Adrenal gland (tissue), 12 donors: ENCODE results near the gene BCL3. TPM values are rescaled to one million over a fixed set of nuclear protein-coding genes. Genes with fewer than 3 reads are reported as not detected.

ENCODE experiments used
- DNase-seq, 7 donors: peaks; one replicate each; pipeline ENCODE4 v3.0.0-alpha.2; 2019 to 2020
- H3K27ac ChIP-seq, 5 donors: fragments of 200-600 bp; sonication (generic) in 4 of 5; 1 replicate in 3 of 5; 2 replicates in 2 of 5; pipeline versions ENCODE4 v1.5.1 to v1.8.0; 2016 to 2020; ENCODE audit warnings: mild to moderate bottlenecking in 1 of 5
- H3K27me3 ChIP-seq: fragments of 200-600 bp; 2 replicates; pipeline ENCODE4 v1.8.0; 2021
- H3K36me3 ChIP-seq, 2 donors: fragments of 200-600 bp; replicated peaks in 1 of 2; 1 replicate in 1 of 2; 2 replicates in 1 of 2; pipeline versions ENCODE4 v1.5.1 to v1.8.0; 2018 to 2022
- H3K4me1 ChIP-seq, 2 donors: fragments of 200-600 bp; replicated peaks in 1 of 2; 1 replicate in 1 of 2; 2 replicates in 1 of 2; pipeline versions ENCODE4 v1.5.1 to v1.8.0; 2018 to 2021
- H3K4me3 ChIP-seq, 4 donors: fragments of 200-600 bp; sonication (generic) in 3 of 4; one replicate each; pipeline ENCODE4 v1.5.1; 2016 to 2018
- H3K9me3 ChIP-seq, 3 donors: fragments of 200-600 bp; sonication (generic) in 1 of 3; replicated peaks in 1 of 3; 1 replicate in 2 of 3; 2 replicates in 1 of 3; pipeline versions ENCODE4 v1.5.1 to v1.8.0; 2016 to 2021
- CTCF ChIP-seq, 6 experiments: fragments of 450-650 bp in 4 of 6; fragments of 200-600 bp in 2 of 6; sonication (generic) in 1 of 6; IDR thresholded peaks; 1 replicate in 5 of 6; 2 replicates in 1 of 6; pipeline versions ENCODE4 v1.5.1 to v1.8.0; 2016 to 2021; ENCODE audit warnings: antibody characterized with exemption in 6 of 6, mild to moderate bottlenecking in 2 of 6, moderate library complexity in 1 of 6
- POLR2A ChIP-seq, 2 donors: fragments of 450-650 bp; IDR thresholded peaks; one replicate each; pipeline ENCODE4 v1.6.1; 2017; ENCODE audit warnings: antibody characterized with exemption in 2 of 2, mild to moderate bottlenecking in 2 of 2, moderate library complexity in 1 of 2
- WGBS, 4 donors: extraction: QIAGEN DNeasy Blood & Tissue Kit in 2 of 4; methylation state at CpG; one replicate each; pipeline versions ENCODE4 v1.1.5 to v1.1.7; 2013 to 2017; 5-methylcytosine and 5-hydroxymethylcytosine counted together
- intact Hi-C, 2 donors: fragments of 100-400 bp; cut with DNase I; formaldehyde crosslinking; loops; one replicate each; pipeline versions ENCODE4 v1.14.1 to v1.15.0; 2022 to 2023
- polyA plus RNA-seq, 3 donors: library from polyadenylated mRNA; stranded (reverse); fragments of 200-250 nt in 2 of 3; fragments of 350-450 nt in 1 of 3; fragmentation: Illumina TruSeq in 1 of 3; extraction: RNeasy Lipid Tissue Mini Kit (QIAGEN cat#74804) in 1 of 3; gene quantifications; one replicate each; pipeline ENCODE4 v1.2.3, GENCODE V29; 2013 to 2014
- total RNA-seq, 9 donors: library from RNA; depleted of rRNA in 4 of 9; stranded (reverse); fragments of >200 nt in 4 of 9; fragments of 120-200 nt in 1 of 9; fragmentation: NEBNext Ultra II Directional in 1 of 9; extraction: Animal tissue kit (Norgen Biotek cat#: 25700) in 1 of 9; gene quantifications; one replicate each; pipeline versions ENCODE4 v1.1.0 to v1.2.4, GENCODE V29; 2013 to 2023
- donor health status: healthy with polysubstance abuse.
- donor health status: Bipolar disorder and iron deficiency.
- donor health status: DM: yes; HTN: yes; CAD: no.
- donor health status: DM: no; HTN: no; CAD: no.
- donor health status: DM: no; HTN: no; CAD: no.
- donor health status: DM: yes; HTN: yes; CAD: no.

The BCL3 gene
- total and polyA plus RNA-seq, 12 donors = 1.00 to 120 (median 46.7) TPM

- Histone ChIP-seq H3K9me3 (no peaks in the 10 kb centered on the region), H3K27ac (peak overlapping the region; percentile 70 to 96 (median 80)), H3K27me3 (no peaks in the 10 kb centered on the region), H3K4me3 (peak overlapping the region in 1 of 4 donors; percentile 48), H3K36me3 (peaks cover 0 to 46% of the 10 kb centered on the region in 2 donors), H3K4me1 (peaks cover 56 to 72% of the 10 kb centered on the region in 2 donors)
- WGBS, 4 donors = 69 to 77% (median 71%) methylated on average over 8 of the region's 8 CpGs
- no peak for TF ChIP-seq POLR2A (IDR thresholded peaks at IDR 0.05)
- no peak for TF ChIP-seq CTCF (IDR thresholded peaks at IDR 0.05)
- intact Hi-C loops = no loop called here
- no peak for DNase-seq
These were observed 3.8 kb downstream of the BCL3 start for GRCh38 chr19:44752123-44752815.

GRCh38 chr19:44752816-44753625, 4.5 kb downstream of the BCL3 start:
- H3K4me1 ChIP-seq = peaks cover 56 to 76% of the 10 kb centered on the region in 2 donors
- TF ChIP-seq POLR2A (IDR thresholded peaks at IDR 0.05) = peak in 1 of 2 donors; percentile 8
- peak in 2 of 6 experiments; percentile 12 to 14 for TF ChIP-seq CTCF (IDR thresholded peaks at IDR 0.05)
- peak overlapping the region in 1 of 4 donors; percentile 48 for H3K4me3 ChIP-seq
- peaks cover 0 to 54% of the 10 kb centered on the region in 2 donors for H3K36me3 ChIP-seq
- WGBS, 4 donors = 16 to 24% (median 19%) methylated on average over 11 to 18 of the region's 18 CpGs
- H3K27ac ChIP-seq = peak overlapping the region; percentile 70 to 96 (median 80)
- peak; percentile 81 to 94 (median 92) for DNase-seq
- H3K27me3 ChIP-seq = no peaks in the 10 kb centered on the region
- intact Hi-C loops = no loop called here
- no peaks in the 10 kb centered on the region for H3K9me3 ChIP-seq

- intact Hi-C loops = no loop called here
- Histone ChIP-seq H3K36me3 (peaks cover 0 to 59% of the 10 kb centered on the region in 2 donors), H3K27ac (peak overlapping the region; percentile 79 to 96 (median 88)), H3K9me3 (no peaks in the 10 kb centered on the region), H3K4me3 (peak overlapping the region in 2 of 4 donors; percentile 13 to 48), H3K4me1 (peaks cover 56 to 78% of the 10 kb centered on the region in 2 donors), H3K27me3 (no peaks in the 10 kb centered on the region)
- DNase-seq = no peak
- TF ChIP-seq POLR2A (IDR thresholded peaks at IDR 0.05) (no peak), CTCF (IDR thresholded peaks at IDR 0.05) (no peak)
- 13 to 24% (median 16%) methylated on average over 4 to 11 of the region's 11 CpGs; no CpG with 5 or more reads in 1 of the 4 donors for WGBS, 4 donors
These were observed 5.1 kb downstream of the BCL3 start for GRCh38 chr19:44753626-44753931.
